Peyer's patch (tissue), 4 donors: Measurements from ENCODE around the gene CEP120.

ENCODE experiments used
- POLR2A ChIP-seq, 2 donors: fragments of 450-650 bp; IDR thresholded peaks; one replicate each; pipeline ENCODE4 v1.5.1; 2017; ENCODE audit warnings: antibody characterized with exemption in 2 of 2, mild to moderate bottlenecking in 2 of 2, moderate library complexity in 2 of 2
- TF ChIP-seq, protein P1 (sequence below), 6 experiments: fragments of 450-650 bp in 4 of 6; fragments of 200-600 bp in 2 of 6; sonication (generic) in 1 of 6; IDR thresholded peaks; one replicate each; pipeline ENCODE4 v1.5.1; 2017 to 2019; ENCODE audit warnings: antibody characterized with exemption in 6 of 6, mild to moderate bottlenecking in 3 of 6, moderate library complexity in 1 of 6

DNA sequence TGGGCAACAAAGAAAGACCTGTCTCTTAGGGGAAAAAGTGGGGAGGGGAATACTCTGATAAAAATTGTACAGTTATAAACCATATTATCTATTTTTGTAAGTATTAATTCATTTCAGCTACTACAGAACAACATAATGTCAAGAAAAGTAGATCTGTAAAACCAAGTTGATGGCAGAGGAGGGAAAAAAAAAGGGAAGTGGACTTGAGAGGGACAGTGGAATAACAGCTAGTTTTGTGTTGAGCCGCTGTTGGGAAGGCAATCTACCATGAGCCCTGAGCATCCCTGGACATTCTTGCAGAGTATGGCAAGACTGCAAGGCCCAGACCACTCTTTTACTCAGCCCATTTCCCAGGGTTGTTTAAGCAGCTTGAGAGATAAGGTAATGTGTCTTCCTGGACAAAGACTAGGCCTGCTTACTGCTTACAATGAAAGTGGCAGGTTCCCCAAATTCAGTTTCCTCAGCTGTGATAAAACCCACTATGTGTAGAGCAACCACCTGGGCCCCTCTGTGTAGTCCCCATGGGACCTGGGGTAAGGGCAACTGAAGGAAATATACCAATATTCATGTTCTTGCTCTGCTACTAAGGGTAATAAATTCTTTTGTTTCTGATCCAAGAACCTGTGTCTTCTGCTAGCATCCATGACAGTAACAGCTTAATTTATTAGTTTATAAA is 25.0 kb downstream of the CEP120 start:
- TF ChIP-seq, protein P1, sequence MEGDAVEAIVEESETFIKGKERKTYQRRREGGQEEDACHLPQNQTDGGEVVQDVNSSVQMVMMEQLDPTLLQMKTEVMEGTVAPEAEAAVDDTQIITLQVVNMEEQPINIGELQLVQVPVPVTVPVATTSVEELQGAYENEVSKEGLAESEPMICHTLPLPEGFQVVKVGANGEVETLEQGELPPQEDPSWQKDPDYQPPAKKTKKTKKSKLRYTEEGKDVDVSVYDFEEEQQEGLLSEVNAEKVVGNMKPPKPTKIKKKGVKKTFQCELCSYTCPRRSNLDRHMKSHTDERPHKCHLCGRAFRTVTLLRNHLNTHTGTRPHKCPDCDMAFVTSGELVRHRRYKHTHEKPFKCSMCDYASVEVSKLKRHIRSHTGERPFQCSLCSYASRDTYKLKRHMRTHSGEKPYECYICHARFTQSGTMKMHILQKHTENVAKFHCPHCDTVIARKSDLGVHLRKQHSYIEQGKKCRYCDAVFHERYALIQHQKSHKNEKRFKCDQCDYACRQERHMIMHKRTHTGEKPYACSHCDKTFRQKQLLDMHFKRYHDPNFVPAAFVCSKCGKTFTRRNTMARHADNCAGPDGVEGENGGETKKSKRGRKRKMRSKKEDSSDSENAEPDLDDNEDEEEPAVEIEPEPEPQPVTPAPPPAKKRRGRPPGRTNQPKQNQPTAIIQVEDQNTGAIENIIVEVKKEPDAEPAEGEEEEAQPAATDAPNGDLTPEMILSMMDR (IDR thresholded peaks at IDR 0.05), result no peak
- TF ChIP-seq POLR2A (IDR thresholded peaks at IDR 0.05), result no peak
